Astrocyte (in vitro differentiated cells and primary cell): ENCODE data around the gene PLEKHG5. TPM values are rescaled to one million over a fixed set of nuclear protein-coding genes. Genes with fewer than 3 reads are reported as not detected.

Experiments
- DNase-seq: peaks from one replicate; pipeline ENCODE4 v3.0.0-alpha.2; 2010; ENCODE audit warnings: low read depth
- FAIRE-seq: peaks from 2 replicates; lab custom pipeline; 2011; peaks lifted over from hg19 to GRCh38; lab: Jason Lieb, UNC
- H2AFZ ChIP-seq: 2 replicates; pipeline ENCODE4 v1.6.0; 2012; ENCODE audit warnings: low read depth, low read length, inconsistent platforms
- H3K27ac ChIP-seq: 2 replicates; pipeline ENCODE4 v1.5.1; 2011; ENCODE audit warnings: low read depth, low read length, inconsistent platforms
- H3K27me3 ChIP-seq: 2 replicates; pipeline ENCODE4 v1.6.0; 2011; ENCODE audit warnings: low read length, inconsistent platforms; ENCODE audit not compliant: insufficient read depth
- H3K36me3 ChIP-seq: 2 replicates; pipeline ENCODE4 v1.5.1; 2011; ENCODE audit warnings: low read length, inconsistent platforms; ENCODE audit not compliant: insufficient read depth
- H3K4me1 ChIP-seq: 2 replicates; pipeline ENCODE4 v1.5.1; 2011; ENCODE audit warnings: low read length, inconsistent platforms; ENCODE audit not compliant: insufficient read depth
- H3K4me2 ChIP-seq: 2 replicates; pipeline ENCODE4 v1.6.0; 2012; ENCODE audit warnings: low read length, inconsistent platforms
- H3K4me3 ChIP-seq: 2 replicates; pipeline ENCODE4 v1.5.1; 2011; ENCODE audit warnings: low read depth, mild to moderate bottlenecking, low read length, inconsistent platforms; ENCODE audit not compliant: insufficient read depth
- H3K79me2 ChIP-seq: 2 replicates; pipeline ENCODE4 v1.6.0; 2012; ENCODE audit warnings: mild to moderate bottlenecking, low read length, inconsistent platforms; ENCODE audit not compliant: insufficient read depth
- H3K9ac ChIP-seq: 2 replicates; pipeline ENCODE4 v1.6.0; 2012; ENCODE audit warnings: mild to moderate bottlenecking, low read length, inconsistent platforms
- H3K9me3 ChIP-seq: 2 replicates; pipeline ENCODE4 v1.5.1; 2012; ENCODE audit warnings: low read depth, mild to moderate bottlenecking, low read length, inconsistent platforms; ENCODE audit not compliant: insufficient read depth
- H4K20me1 ChIP-seq: 2 replicates; pipeline ENCODE4 v1.6.0; 2012; ENCODE audit warnings: low read length, inconsistent platforms; ENCODE audit not compliant: insufficient read depth
- H3K27ac Mint-ChIP-seq: one replicate; pipeline ENCODE4 v1.8.0; 2021; ENCODE audit warnings: mild to moderate bottlenecking, mixed read lengths; ENCODE audit not compliant: unreplicated experiment
- H3K27me3 Mint-ChIP-seq: one replicate; pipeline ENCODE4 v1.8.0; 2021; ENCODE audit warnings: low read depth, mixed read lengths; ENCODE audit not compliant: unreplicated experiment
- H3K36me3 Mint-ChIP-seq: one replicate; pipeline ENCODE4 v1.8.0; 2021; ENCODE audit warnings: low read depth, mixed read lengths; ENCODE audit not compliant: unreplicated experiment
- H3K4me1 Mint-ChIP-seq: one replicate; pipeline ENCODE4 v1.8.0; 2021; ENCODE audit warnings: low read depth, mixed read lengths; ENCODE audit not compliant: unreplicated experiment
- H3K4me3 Mint-ChIP-seq: one replicate; pipeline ENCODE4 v1.8.0; 2021; ENCODE audit warnings: mild to moderate bottlenecking, moderate library complexity, mixed read lengths; ENCODE audit not compliant: unreplicated experiment
- H3K9me3 Mint-ChIP-seq: one replicate; pipeline ENCODE4 v1.8.0; 2021; ENCODE audit warnings: mild to moderate bottlenecking, mixed read lengths; ENCODE audit not compliant: unreplicated experiment
- CTCF ChIP-seq: IDR thresholded peaks from 2 replicates; pipeline ENCODE4 v1.5.1; 2011; ENCODE audit warnings: low read depth, mild to moderate bottlenecking, inconsistent platforms, low read length, moderate library complexity; ENCODE audit not compliant: insufficient read depth
- EZH2 ChIP-seq: IDR thresholded peaks from 2 replicates; pipeline ENCODE4 v1.6.1; 2012; ENCODE audit warnings: mild to moderate bottlenecking, low read length, inconsistent platforms; ENCODE audit not compliant: insufficient read depth
- total RNA-seq: library from RNA; stranded (reverse); gene quantifications from 2 replicates; pipeline ENCODE4 v1.2.1, GENCODE V29; 2021

PLEKHG5 gene
- total RNA-seq, 1 donor from 2014 or later = 25.1 TPM

DNA sequence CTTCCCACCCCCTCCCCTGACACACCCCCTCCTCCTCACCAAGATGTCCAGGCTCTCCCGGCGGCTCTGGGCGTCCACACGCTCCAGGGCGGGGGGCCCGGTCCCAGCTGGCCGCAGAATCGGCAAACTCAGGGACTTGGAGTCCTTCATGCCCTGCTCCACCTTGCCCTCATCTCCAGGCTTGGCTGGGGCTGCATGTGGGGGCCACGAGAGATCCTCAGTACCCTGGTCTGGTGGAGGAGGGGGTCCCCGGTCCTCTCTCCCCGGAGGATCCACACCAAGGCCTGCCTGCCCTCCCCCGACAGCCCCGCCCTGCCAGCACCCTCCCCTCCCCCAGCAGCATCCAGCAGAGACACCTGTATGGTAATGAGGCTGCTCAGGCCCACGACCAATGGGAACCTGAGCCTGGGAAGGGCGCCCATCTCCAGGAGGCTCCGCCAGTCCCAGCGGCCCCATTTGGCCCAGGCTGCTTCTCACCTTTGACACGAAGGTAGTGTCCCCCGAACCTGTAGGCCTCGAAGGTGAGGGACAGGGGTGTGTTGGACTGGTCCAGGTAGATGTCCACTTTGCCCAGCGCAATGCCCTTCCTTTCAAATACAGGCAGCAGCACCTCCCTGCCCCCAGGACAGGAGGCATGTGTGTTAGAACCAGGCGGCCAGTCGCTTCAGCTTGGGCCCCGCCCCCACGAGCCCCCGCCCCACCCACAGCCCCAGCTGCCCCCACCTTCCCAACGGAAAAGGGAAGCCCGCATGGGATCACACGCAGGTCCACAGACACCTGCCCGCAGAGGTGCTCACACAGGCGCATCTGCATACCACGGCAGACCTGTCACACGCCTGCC is 17.3 kb downstream of the PLEKHG5 start:
- H3K36me3 Mint-ChIP-seq = peaks cover 18% of the 10 kb centered on the region

GRCh38 chr1:6473156-6473555 is 18.3 kb downstream of the PLEKHG5 start:
- TF ChIP-seq EZH2 (no peak), CTCF (no peak)
- FAIRE-seq = no peak
- peaks cover 55% of the 10 kb centered on the region for H4K20me1 ChIP-seq

More for the DNA sequence above, 17.3 kb downstream of the PLEKHG5 start:
- Histone ChIP-seq H3K9ac (no peak overlapping the region), H3K4me2 (no peak overlapping the region), H3K4me1 (no peaks in the 10 kb centered on the region), H3K79me2 (no peaks in the 10 kb centered on the region), H2AFZ (no peak overlapping the region), H3K9me3 (no peaks in the 10 kb centered on the region), H3K36me3 (peaks cover 5% of the 10 kb centered on the region), H4K20me1 (peaks cover 48% of the 10 kb centered on the region), H3K27ac (no peak overlapping the region), H3K27me3 (no peaks in the 10 kb centered on the region), H3K4me3 (no peak overlapping the region)
- no peaks in the 10 kb centered on the region for H3K9me3 Mint-ChIP-seq
- DNase-seq = no peak
- FAIRE-seq = no peak
- no peak for TF ChIP-seq EZH2
- TF ChIP-seq CTCF = no peak
- H3K4me3 Mint-ChIP-seq = no peak overlapping the region
- peaks cover 2% of the 10 kb centered on the region for H3K27me3 Mint-ChIP-seq
- H3K4me1 Mint-ChIP-seq = peaks cover 4% of the 10 kb centered on the region
- no peak overlapping the region for H3K27ac Mint-ChIP-seq

DNA sequence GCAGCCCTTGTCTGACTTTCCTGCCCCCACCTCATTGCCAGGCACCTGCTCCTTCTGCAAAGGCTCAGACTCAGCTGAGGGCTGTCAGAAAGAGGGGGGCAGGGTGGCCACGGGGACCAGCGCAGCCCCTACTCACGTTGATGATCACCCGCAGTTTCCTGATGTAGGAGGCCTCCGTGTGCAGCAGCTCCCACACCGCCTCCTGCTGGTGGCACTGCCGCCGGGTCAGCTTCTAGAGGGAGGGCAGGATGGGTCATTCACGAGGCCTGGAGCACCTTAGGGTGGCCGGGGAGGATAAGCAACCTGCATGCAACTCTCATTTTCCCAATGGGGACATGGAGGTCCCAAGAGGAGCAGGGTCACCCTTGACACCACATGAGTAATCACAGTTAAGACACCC is 19.1 kb downstream of the PLEKHG5 start:
- Histone ChIP-seq H3K4me3 (no peak overlapping the region), H3K9me3 (no peaks in the 10 kb centered on the region), H3K4me2 (no peak overlapping the region), H3K79me2 (no peaks in the 10 kb centered on the region), H3K4me1 (no peaks in the 10 kb centered on the region), H2AFZ (no peak overlapping the region), H3K27me3 (no peaks in the 10 kb centered on the region), H3K27ac (no peak overlapping the region), H3K36me3 (peaks cover 6% of the 10 kb centered on the region), H3K9ac (no peak overlapping the region), H4K20me1 (peaks cover 55% of the 10 kb centered on the region)
- Mint-ChIP-seq H3K36me3 (peaks cover 27% of the 10 kb centered on the region), H3K4me1 (peaks cover 4% of the 10 kb centered on the region), H3K4me3 (no peak overlapping the region), H3K9me3 (no peaks in the 10 kb centered on the region), H3K27me3 (peaks cover 2% of the 10 kb centered on the region), H3K27ac (no peak overlapping the region)
- FAIRE-seq (no peak), DNase-seq (no peak)
- TF ChIP-seq CTCF (peak; percentile 23), EZH2 (no peak)

More at GRCh38 chr1:6473156-6473555, 18.3 kb downstream of the PLEKHG5 start:
- Histone ChIP-seq H3K27me3 (no peaks in the 10 kb centered on the region), H3K9me3 (no peaks in the 10 kb centered on the region), H3K27ac (no peak overlapping the region), H2AFZ (no peak overlapping the region), H3K79me2 (no peaks in the 10 kb centered on the region), H3K4me2 (no peak overlapping the region), H3K9ac (no peak overlapping the region), H3K4me3 (no peak overlapping the region), H3K36me3 (peaks cover 6% of the 10 kb centered on the region), H3K4me1 (no peaks in the 10 kb centered on the region)
- H3K27ac Mint-ChIP-seq = no peak overlapping the region
- peaks cover 23% of the 10 kb centered on the region for H3K36me3 Mint-ChIP-seq
- no peak overlapping the region for H3K4me3 Mint-ChIP-seq
- no peaks in the 10 kb centered on the region for H3K9me3 Mint-ChIP-seq
- no peak for DNase-seq
- peaks cover 4% of the 10 kb centered on the region for H3K4me1 Mint-ChIP-seq
- H3K27me3 Mint-ChIP-seq = peaks cover 2% of the 10 kb centered on the region
